Frontal cortex (tissue), 4 donors: ENCODE measurements around the gene CHRM4. TPM values are rescaled to one million over a fixed set of nuclear protein-coding genes. Genes with fewer than 3 reads are reported as not detected.
A peak's percentile ranks its signal among the peaks of the same experiment; 100 is the strongest.

Experiments
- DNase-seq, 2 donors: peaks; one replicate each; pipeline ENCODE4 v3.0.0; 2012; ENCODE audit warnings: low spot score in 2 of 2
- FAIRE-seq: peaks from 2 replicates; lab custom pipeline; 2012; peaks lifted over from hg19 to GRCh38; lab: Jason Lieb, UNC
- total RNA-seq: library from RNA; depleted of rRNA; stranded (reverse); fragments of >200 nt; gene quantifications from one replicate; pipeline ENCODE4 v1.2.3, GENCODE V29; 2014
- donor health status: control.
- donor health status: control.
- donor health status: control.

The CHRM4 gene
- total RNA-seq, 1 donor from 2014 or later, result 6.1 TPM

GRCh38 chr11:46353698-46354097, 37.9 kb downstream of the CHRM4 start:
- FAIRE-seq (no peak), DNase-seq (no peak)

- DNase-seq (peak in 1 of 2 donors; percentile 62), FAIRE-seq (no peak)
Observed at GRCh38 chr11:46352063-46352841, 39.3 kb downstream of the CHRM4 start.

GRCh38 chr11:46351606-46352005, 40.0 kb downstream of the CHRM4 start:
- DNase-seq (no peak), FAIRE-seq (no peak)

GRCh38 chr11:46351148-46351547, 40.4 kb downstream of the CHRM4 start:
- DNase-seq (no peak), FAIRE-seq (no peak)

- FAIRE-seq, result no peak
- DNase-seq, result no peak
Observed at GRCh38 chr11:46350695-46351094, 40.9 kb downstream of the CHRM4 start.

- FAIRE-seq (no peak), DNase-seq (no peak)
Observed at GRCh38 chr11:46348566-46349401, 42.8 kb downstream of the CHRM4 start.

GRCh38 chr11:46347637-46348311, 43.8 kb downstream of the CHRM4 start:
- DNase-seq (no peak), FAIRE-seq (no peak)

GRCh38 chr11:46346886-46347636, 44.5 kb downstream of the CHRM4 start, which contains the start of gene DGKZ:
DGKZ (plus strand) TSS chr11:46347463; CDS start chr11:46347660, 197 bp downstream.
- FAIRE-seq (no peak), DNase-seq (peak; percentile 96 to 97)

GRCh38 chr11:46345881-46346484, 45.6 kb downstream of the CHRM4 start:
- FAIRE-seq (no peak), DNase-seq (no peak)

GRCh38 chr11:46345131-46345597, 46.4 kb downstream of the CHRM4 start:
- DNase-seq (no peak), FAIRE-seq (no peak)

GRCh38 chr11:46343520-46343919, 48.1 kb downstream of the CHRM4 start:
- DNase-seq (no peak), FAIRE-seq (no peak)

GRCh38 chr11:46342239-46342638, 49.3 kb downstream of the CHRM4 start:
- no peak for FAIRE-seq
- no peak for DNase-seq

- no peak for FAIRE-seq
Observed at GRCh38 chr11:46341454-46341853, 50.1 kb downstream of the CHRM4 start.

GRCh38 chr11:46339816-46340215, 51.8 kb downstream of the CHRM4 start:
- FAIRE-seq, result no peak

More at GRCh38 chr11:46341454-46341853, 50.1 kb downstream of the CHRM4 start:
- DNase-seq, result no peak

GRCh38 chr11:46338988-46339666, 52.4 kb downstream of the CHRM4 start:
- FAIRE-seq, result no peak
- no peak for DNase-seq

More at GRCh38 chr11:46339816-46340215, 51.8 kb downstream of the CHRM4 start:
- DNase-seq, result no peak

GRCh38 chr11:46338636-46338987, 53.0 kb downstream of the CHRM4 start:
- FAIRE-seq, result no peak
- no peak for DNase-seq

- DNase-seq, result no peak
- FAIRE-seq, result no peak
Observed at GRCh38 chr11:46337626-46338345, 53.8 kb downstream of the CHRM4 start.
